Panc1 (cell line): ENCODE measurements around the gene NDST1.

Experiments used
- CTCF ChIP-seq: fragments of 450-650 bp; IDR thresholded peaks from 2 replicates; pipeline ENCODE4 v1.5.1; 2017; ENCODE audit warnings: mild to moderate bottlenecking
- POLR2AphosphoS5 ChIP-seq: IDR thresholded peaks from 2 replicates; pipeline ENCODE4 v1.6.1; 2012; ENCODE audit warnings: mild to moderate bottlenecking, low read depth, low read length, moderate library complexity
- REST ChIP-seq, 2 experiments: IDR thresholded peaks; 2 replicates each; pipeline ENCODE4 v1.6.1; 2011 to 2012; ENCODE audit warnings: low read depth in 2 of 2, control low read depth in 1 of 2, low read length in 1 of 2, mild to moderate bottlenecking in 1 of 2, moderate library complexity in 1 of 2; ENCODE audit not compliant: insufficient read depth in 1 of 2
- TCF7L2 ChIP-seq: IDR thresholded peaks from 2 replicates; pipeline ENCODE4 v1.6.1; 2011; ENCODE audit warnings: mild to moderate bottlenecking, low read depth, low read length, inconsistent platforms

- TF ChIP-seq CTCF, result no peak
- no peak for TF ChIP-seq POLR2AphosphoS5
- TF ChIP-seq REST (IDR thresholded peaks at IDR 0.05; ENCODE audit: insufficient read depth in 1 of 2, low read depth in 2 of 2, low read length in 1 of 2), result no peak
- TF ChIP-seq TCF7L2, result no peak
These were observed 1.1 kb upstream of the NDST1 start for GRCh38 chr5:150506571-150507473.
